HG02884 (cell line): ENCODE results near the gene GPC6.

Source experiments
- ATAC-seq: cut with Tn5 transposase; IDR thresholded peaks from one replicate; pipeline ENCODE4 v1.9.1; 2021; ENCODE audit warnings: mild to moderate bottlenecking, moderate library complexity; ENCODE audit not compliant: unreplicated experiment

The GPC6 gene

DNA sequence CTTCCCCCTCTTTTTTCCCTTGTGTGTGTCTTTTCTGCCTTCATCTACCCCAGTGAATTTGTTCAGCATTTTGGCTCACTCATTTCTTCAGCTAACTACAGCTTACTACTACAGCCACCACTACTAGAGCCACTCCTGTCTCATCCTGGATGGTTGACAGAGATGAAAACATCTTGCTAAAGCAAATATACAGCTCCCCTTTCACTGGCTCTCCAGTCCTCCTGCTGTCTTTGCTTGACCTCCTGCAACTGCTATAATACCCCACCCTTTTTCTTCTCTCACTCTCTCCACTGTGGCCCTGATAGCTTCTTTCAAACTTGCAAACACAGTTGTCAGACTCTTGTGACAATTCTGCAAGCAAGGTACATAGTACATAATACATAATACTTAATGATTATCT, 729.3 kb downstream of the GPC6 start:
- no peak for ATAC-seq

DNA sequence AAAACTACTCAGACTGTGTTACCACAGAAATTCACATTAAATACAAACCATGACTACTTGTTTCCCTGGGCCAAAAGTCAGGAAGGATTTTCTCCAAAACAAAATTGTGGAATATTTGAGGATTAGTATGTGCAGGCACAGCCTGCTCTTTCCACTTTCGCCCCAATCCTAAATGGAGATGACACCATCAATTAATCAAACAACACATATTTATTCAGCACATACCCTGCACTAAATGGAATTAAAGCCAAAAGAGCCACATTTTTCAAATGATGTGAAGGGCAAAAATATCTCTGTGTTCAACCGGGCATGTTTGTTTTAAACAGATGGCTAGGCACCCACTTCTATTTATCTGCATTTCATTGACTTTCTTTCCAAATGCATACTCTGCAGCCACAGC, 729.8 kb downstream of the GPC6 start:
- ATAC-seq: no peak

DNA sequence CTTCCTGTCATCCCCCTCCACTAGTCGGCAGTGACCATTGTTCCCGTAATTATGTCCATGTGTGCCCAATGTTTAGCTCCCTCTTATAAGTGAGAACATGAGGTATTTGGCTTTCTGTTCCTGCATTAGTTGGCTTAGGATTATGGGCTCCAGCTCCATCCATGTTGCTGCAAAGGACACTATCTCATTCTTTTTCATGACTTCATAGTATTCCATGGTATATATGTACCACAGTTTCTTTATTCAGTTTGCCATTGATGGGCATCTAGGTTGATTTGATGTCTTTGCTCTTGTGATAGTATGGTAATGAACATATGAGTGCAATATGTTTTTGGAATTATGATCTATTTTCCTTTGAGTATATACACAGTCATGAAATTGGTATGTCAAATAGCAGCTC, 730.8 kb downstream of the GPC6 start:
- no peak for ATAC-seq

DNA sequence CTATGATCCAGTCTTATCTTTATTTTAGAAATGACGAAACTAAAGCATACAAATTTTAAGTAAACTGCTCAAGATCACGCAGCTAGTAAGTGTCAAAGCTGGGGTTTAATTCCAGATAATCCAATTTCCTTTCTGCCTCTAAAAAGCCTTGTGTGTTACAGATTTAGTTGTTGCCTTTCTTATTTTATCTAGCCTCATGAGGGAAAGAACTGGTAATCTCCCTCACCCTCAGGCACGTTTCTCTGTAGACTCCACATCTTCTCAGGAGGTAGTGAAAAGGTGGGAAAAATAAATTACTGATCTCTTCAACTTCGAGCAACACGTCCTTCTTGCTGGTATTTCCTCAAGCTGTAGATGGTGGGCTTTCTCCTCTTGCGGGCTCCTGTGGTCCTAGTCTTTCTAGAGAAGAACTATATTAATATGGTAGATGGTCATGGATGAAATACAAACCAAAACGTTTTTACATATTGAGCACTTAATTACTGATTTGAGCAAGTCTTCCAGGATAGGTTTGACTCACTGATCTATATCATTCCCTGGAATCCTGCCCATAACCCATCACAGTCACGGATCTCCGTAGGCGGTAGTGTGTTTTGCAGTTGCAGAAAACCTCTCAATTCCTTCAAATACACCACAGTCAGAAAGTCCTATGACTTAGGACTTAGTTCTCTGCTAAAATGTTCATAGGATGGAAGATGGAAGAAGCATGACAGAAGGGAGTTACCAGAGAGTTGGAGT, 733.4 kb downstream of the GPC6 start:
- ATAC-seq: no peak

DNA sequence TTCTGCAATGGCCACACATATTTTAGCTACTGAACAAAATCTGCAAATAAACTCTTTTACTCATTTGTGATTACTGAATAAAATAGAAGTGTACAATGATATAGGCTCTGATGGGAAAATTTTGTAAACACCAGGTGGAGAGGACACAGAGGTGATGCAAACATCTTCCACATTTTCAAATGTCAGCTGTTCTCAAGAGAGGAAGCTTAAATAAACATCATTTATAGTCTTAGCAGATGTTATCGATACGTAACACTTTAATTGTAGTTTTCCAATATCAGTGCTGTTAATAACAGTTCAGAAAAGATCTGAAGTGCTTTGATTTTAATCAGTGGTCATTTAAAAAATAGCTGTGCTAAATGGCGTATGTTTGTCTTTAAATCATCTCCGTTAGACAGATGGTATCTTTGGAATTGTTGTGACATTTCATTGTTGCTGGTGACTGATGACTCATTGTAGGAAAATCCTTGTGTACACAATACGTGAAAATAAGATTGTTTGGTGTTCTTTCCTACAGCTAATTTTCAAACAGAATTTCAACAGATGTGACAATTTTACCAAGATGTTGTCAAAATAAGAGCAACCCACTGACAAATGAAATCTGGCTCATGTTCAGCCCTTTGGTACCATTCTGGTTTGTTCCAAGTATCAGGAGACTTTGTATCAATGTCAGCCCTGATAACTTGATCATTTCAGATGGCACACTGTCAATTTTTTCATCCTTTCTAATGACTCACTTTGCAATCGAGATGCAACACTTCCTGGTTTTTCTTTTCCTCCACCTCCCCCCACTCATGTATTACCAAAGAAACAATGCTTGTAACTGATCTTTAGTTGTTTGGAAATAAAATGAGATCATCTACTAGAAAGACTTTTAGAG, 736.9 kb downstream of the GPC6 start:
- no peak for ATAC-seq

DNA sequence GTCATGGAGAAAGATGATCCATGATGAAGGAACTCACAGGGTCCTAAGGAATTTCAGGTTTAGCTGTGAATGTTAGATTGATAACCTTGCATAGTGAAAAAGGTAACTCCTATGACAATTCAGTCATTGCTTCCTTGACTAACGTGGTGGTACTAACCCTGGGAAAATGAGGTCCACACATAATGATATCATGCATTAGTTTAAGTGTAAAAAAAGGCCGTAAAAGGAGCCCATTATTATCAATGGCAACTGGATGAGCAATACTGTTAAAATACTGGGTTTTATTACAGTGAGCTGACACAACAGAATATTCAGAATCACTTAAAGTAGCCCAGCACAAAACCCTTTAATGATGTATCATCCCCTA, 737.5 kb downstream of the GPC6 start:
- no peak for ATAC-seq

DNA sequence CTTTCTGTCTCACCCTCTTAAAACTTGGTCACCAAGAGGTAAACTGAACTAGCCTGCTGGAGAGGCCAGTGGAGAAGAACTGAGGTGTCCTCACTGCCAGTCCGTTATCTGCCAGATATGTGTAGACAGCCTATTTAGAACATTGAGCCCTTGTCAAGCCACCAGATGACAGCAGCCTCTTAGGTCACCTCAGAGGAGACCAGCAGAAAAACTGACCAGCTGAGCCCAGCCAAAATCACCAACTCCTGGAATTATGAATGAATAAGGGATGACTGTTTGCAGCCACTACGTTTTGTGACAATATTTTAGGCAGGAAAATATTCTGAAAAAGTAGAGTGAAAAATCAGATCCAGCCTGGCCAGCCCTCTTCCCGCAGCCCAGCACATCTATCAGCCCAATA, 739.0 kb downstream of the GPC6 start:
- no peak for ATAC-seq

DNA sequence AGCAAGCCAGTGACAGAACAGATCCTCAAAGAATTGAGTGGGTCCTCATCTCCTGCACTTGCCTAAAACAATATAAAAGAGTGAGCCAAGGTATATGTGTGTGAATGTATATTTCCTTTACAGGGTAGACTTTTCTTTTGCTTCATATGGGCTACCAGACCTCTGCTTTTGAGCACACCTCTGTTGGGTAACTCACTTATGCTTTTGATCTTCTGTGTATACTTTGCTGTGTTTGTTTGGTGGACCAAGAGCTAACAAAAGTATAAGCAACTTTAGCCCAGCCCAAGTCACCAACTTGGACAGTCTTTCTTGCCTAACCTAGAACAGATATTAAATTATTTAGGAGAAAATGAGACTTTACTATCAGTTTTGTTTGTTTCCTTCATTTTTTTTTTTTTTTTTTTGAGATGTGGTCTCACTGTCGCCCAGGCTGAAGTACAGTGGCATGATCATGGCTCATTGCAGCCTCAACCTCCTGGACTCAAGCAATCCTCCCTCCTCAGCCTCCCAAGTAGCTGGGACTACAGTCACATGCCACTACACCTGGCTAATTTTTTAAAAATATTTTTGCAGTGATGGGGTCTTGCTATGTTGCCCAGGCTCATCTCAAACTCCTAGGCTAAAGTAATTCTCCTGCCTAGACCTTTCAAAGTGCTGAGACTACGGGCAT, 739.8 kb downstream of the GPC6 start:
- ATAC-seq: no peak

DNA sequence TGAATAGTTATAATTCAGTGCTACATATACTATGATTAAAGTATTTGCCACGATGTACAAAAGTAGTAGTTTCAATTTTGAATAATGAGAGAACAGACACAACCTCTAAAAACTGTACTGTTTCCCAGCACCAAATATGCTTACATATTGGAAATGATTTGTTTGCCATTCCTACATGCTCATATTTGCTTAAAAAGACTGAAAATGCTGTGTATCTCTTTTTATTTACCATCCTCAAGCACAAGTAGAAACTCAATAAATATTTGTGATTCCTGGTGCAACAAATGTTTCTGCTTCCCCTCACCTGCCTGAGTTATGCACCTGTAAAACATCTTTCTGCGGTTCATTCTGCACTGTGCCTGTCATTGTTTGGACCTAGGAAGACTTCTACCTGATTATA, 740.7 kb downstream of the GPC6 start:
- ATAC-seq: no peak

DNA sequence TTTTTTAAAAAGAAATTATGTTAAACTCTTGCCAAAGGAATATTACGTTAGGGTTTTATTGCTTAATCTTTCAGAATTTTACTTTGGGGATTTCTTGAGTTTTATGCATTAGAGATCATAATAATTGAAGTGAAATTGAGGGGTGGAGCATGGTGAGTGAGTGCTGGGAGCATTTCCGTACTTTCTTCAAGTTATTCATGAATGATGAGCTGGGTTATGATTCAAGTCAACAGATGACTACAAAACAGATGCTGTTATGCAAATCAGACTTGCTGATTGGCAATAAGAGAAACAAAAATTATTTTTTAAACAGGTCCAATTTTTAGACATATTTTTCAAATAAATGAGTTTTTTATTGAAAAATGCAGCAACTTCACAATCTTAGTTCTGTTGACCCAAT, 748.6 kb downstream of the GPC6 start:
- ATAC-seq: no peak

DNA sequence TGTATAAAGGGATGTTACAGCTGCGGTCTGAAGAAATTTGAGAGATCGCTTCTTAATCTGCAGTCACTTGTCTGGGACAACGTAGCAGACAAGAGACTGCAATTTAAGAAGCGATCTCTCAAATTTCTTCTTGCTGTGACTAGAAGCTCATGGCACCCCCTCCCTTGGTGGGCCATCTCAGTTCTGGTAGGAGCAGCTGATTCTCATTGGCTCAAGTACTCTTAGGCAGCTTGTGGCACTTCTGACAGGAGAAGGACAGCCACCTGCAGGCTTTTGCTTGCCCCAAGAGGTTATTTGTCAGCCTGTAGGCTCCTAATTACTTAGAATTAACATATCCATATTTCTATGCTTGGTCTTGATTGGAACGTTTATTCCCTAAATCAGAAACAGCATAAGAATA, 749.9 kb downstream of the GPC6 start:
- no peak for ATAC-seq

DNA sequence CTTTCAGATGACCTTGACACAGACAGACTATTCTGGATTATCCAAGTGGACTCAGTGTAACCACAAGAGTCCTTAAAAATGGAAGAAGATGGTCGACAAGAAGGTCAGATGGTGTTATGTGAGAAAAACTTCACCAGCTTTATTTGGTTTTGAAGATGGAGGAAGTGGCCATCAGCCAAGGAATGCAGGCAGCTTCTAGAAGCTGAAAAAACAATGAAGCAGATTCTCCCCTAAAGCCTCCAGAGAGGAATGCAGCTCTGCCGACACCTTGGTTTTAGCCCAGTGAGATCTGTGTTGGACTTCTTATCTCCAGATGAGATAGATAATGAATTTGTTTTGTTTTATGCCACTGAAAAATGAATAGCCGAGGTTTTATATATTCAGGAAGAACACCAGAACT, 751.4 kb downstream of the GPC6 start:
- ATAC-seq: no peak

DNA sequence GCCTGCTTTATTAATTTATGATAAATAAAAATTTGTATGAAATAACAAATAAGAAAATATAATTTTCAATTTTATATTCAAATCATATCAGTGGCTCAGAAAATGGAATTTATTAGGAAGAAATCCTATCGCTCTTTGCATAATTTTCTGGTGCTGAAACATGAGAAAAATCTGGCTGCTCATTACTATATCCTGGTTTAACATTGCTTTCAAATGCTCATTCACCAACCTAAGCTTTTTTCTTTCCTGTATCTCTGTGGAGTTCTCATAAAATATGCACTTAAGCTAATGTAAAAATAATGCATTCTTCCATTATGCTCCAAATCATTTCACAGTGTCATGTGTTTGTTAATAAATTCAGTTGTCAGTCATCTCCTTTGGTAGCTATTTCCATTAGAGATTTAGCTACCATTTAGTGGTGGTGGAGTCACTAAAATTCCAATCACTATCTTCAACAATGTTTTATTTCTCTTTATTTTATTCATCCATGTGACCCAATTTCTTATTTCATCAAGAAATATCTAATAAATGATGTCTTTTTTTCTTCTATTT, 754.9 kb downstream of the GPC6 start:
- ATAC-seq: no peak

DNA sequence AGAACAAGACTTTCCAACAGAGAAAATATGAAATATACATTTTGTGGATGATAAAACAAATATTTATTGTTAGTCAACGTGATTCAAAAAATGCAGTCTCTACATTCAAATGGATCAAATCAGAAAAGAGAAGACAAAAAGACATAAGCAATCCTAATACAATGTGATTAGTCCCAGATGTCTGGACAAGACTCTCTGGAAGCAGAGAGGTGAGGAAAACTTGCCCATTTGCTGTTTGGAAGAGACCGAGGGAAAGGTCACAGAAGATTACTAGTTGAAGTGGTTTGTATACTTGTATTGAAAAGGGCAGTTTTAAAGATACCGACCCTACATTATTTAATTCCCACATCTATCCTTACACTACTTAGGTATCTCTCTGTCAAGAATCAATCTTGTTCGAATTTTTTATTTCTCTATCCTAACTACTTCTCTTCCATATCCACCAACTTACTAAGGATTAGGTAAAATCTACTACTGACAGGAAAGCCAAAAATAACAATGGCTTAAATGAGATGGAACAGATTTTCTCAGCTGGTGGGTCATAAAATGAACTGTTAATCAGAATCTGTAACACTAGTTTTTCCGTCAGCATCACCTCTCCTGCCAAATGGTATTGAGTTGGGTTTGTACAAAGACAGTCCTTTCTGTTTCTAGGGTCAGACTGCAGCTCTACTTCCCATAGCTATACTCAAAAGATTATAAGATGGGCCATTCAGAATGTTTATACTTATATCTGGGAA, 755.7 kb downstream of the GPC6 start:
- no peak for ATAC-seq

DNA sequence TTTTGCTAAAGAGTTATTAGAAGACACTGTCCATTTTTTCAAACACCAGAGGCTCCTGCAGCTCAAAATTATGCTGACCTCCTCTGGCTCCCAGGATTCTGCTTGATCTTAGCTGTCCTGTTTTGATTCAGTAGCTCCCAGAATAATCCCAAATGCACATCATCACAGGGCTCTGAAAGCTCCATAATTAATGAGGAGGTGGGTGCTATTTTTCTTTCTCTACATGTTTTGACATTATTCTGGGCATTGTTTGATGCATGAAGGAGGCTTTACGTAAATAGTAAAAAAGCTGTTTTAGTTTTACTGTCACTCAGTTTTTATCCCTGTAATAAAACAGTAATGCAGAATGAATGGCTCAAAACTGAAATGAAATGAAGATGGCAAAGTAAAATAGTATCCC, 757.4 kb downstream of the GPC6 start:
- ATAC-seq: no peak

DNA sequence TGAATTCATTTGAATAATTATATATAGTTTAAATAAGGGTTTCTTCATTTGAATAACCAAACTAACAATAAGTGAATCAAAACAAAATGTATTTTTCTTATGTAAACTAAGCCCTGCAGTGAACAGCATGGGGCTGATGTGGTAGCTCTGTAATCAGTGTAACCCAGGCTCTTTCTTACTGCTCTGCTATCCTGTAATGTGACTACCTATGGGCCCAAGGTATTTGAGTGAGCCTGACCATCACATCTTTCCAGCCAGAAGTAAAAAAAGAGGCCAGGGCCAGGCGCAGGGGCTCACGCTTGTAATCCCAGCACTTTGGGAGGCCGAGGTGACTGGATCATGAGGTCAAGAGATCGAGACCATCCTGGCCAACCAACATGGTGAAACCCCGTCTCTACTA, 758.3 kb downstream of the GPC6 start:
- no peak for ATAC-seq

DNA sequence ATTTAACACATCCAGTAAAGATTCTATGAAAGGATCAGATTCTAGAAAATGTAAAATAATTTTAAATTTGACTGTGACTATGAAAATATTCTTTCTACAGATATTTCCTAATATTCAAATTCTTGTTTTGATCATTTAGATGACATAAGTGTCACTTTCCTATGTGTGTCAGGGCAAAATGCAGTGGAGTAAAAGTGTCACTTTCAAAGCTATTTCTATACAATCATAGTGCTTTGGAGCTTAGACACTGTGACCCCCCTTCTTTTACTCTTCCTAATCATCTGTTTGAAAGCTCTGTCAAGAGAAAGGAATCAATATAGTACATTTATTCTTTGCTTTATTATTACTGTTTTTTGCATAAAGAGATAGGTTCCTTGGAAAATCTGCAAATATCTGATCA, 760.9 kb downstream of the GPC6 start:
- ATAC-seq: no peak

DNA sequence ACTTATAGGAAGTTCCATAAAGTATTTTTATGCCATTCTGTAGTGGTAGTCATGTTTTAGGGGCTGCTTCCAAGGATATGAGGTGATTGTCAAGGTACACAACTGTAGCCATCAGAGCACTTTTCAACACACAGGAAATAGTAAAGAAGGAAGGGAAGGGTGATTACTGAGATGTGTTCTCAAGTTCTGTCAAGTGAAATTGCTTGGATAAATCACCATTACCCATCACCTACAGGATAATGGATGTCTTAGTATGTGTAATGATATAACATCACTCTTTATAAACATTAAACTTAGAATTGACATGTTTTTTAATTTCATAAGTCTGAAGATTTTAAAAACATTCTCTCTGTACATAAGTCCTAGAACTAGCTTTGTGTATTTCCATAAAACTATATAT, 765.0 kb downstream of the GPC6 start:
- no peak for ATAC-seq

DNA sequence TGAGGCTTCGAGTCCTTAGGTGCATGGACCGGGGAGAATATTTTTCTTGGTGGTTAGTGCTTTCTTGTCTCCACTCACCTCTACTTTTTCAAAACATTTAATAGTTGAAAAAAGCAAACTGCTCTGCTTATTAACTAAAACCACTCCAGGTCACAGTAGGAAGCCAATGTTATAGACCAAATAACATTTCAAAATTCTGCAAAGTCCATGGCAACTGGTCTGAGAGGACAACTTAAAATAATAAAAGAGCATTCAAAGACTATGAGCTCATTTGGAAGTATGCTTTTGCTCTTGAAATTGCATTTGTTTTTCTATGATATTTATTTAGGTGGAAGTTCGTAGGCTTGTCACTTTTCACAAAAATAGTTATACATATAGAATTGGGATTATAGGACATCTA, 769.9 kb downstream of the GPC6 start:
- ATAC-seq: no peak

DNA sequence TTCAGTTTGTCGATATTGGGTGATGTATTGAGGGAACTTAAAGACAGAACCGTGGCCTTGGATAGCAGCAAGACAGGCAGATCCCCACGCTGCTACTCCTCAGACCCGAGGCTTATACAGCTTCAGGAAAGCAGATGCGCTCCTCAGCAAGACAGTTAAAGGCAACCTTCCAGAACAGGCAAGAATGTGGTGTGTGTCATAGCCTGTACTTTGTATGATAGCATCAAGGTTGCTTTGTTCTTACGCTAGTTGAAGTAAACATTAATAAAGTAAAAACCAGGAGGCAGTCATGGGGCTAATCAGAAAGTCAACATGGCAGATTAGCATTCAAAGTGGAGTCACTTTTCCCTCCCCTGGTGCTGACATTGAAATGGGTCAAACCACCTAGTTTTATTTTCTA, 779.7 kb downstream of the GPC6 start:
- no peak for ATAC-seq

DNA sequence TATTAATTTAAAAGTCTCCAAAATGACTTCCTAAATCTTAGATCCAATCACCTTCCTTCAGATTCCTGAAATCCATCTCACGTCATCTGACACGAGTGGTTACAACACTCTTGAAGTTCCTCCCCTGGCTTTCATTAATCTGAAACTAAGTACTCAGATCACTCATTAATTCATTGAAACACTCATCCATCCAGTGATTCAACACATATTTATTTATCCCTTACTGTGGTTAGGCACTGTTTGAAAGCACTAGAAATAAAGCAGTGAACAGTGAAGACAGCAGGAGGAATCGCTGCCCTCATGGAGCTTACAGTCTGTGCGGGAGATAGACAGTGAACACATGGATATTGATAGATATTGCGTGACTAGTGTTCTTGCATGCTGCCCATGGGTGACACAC, 780.5 kb downstream of the GPC6 start:
- ATAC-seq: no peak
